Measurements from ENCODE around the gene DDX52.

The DDX52 gene

DNA sequence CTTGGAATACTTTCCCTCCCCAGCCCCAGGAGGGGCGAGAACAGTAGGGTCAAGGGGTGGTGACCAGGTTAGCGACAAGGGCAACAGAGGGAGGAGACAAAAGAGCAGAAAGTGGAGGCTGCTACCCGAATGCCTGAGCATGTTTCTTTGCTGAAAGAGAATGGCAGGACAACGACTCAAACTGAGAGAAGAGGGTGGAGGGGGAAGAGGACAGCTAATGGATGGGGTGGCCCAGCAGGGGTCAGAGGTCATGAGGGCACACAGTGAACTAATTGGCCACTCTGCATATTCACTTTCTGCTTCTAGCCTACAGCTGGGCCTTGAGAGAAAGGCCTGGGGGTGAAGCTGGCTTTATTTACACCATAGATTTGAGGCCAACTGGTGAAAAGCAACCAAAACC is 19.1 kb upstream of the DDX52 start:
- Histone ChIP-seq H3K9me3 (no peaks in the 10 kb centered on the region), H3K36me3 (no peaks in the 10 kb centered on the region), H3K4me3 (ENCODE audit: low read depth in 1 of 2, low read length in 1 of 2) (no peak overlapping the region), H3K4me1 (ENCODE audit: control insufficient read depth in 1 of 2, insufficient read depth in 1 of 2, low read depth in 1 of 2, low read length in 1 of 2) (no peaks in the 10 kb centered on the region), H3K27me3 (peaks cover 18% of the 10 kb centered on the region), H3K27ac (no peak overlapping the region)
- TF ChIP-seq, protein P1, sequence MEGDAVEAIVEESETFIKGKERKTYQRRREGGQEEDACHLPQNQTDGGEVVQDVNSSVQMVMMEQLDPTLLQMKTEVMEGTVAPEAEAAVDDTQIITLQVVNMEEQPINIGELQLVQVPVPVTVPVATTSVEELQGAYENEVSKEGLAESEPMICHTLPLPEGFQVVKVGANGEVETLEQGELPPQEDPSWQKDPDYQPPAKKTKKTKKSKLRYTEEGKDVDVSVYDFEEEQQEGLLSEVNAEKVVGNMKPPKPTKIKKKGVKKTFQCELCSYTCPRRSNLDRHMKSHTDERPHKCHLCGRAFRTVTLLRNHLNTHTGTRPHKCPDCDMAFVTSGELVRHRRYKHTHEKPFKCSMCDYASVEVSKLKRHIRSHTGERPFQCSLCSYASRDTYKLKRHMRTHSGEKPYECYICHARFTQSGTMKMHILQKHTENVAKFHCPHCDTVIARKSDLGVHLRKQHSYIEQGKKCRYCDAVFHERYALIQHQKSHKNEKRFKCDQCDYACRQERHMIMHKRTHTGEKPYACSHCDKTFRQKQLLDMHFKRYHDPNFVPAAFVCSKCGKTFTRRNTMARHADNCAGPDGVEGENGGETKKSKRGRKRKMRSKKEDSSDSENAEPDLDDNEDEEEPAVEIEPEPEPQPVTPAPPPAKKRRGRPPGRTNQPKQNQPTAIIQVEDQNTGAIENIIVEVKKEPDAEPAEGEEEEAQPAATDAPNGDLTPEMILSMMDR (IDR thresholded peaks at IDR 0.05): no peak

DNA sequence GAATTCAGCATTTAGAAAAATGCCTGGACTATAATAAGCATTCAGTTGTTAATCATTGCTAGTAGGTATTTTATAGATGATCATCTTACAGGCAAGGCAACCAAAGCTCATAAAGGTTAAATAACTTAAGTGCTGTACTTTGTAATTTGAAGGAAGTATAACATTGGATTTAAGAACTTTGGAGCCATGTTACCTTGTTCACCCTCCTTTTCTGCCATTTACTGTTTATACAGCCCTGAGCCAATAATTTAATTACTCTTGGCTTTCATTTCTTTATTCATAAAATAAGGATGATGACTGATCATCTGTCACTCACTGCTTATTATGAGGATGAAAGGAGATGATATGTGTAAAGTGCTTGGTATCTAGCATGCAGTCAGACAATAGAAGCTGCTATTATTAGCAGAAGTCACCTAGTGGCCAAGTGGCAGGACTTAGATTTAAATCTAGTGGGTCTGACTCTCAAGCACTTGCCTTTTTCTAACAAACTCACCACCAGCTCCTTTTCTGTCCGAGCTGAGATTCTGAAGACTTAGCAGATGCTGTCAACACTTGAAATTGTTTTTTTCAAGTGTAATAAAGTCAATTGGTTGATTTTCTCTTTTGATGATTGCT is 18.3 kb upstream of the DDX52 start:
- peaks cover 18% of the 10 kb centered on the region for H3K27me3 ChIP-seq
- H3K27ac ChIP-seq: no peak overlapping the region
- H3K9me3 ChIP-seq: no peaks in the 10 kb centered on the region
- TF ChIP-seq, protein P1 (IDR thresholded peaks at IDR 0.05): no peak
- H3K4me1 ChIP-seq (ENCODE audit: control insufficient read depth in 1 of 2, insufficient read depth in 1 of 2, low read depth in 1 of 2, low read length in 1 of 2): no peaks in the 10 kb centered on the region
- H3K4me3 ChIP-seq (ENCODE audit: low read depth in 1 of 2, low read length in 1 of 2): no peak overlapping the region
- H3K36me3 ChIP-seq: no peaks in the 10 kb centered on the region

DNA sequence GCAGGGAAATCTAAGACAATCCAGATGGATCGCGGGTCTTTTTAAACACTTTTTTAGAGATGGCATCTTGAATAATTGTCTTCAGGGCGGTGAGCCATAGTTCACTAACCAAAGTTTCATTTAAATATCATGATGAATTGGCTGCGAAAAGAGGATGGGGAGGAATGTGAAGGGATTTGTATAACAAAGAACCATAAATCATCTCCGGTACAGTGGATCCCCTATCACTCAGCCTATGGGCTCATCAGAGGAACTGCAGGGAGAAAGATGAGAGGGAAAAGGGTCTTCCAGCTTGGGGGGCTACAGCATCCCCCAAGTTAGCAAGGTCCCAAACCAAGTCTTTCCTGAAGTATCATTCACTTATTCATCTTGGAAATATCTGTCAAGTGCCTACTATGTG is 16.7 kb upstream of the DDX52 start:
- H3K4me3 ChIP-seq (ENCODE audit: low read depth in 1 of 2, low read length in 1 of 2): no peak overlapping the region
- H3K9me3 ChIP-seq: no peaks in the 10 kb centered on the region
- no peaks in the 10 kb centered on the region for H3K4me1 ChIP-seq (ENCODE audit: control insufficient read depth in 1 of 2, insufficient read depth in 1 of 2, low read depth in 1 of 2, low read length in 1 of 2)
- TF ChIP-seq, protein P1 (IDR thresholded peaks at IDR 0.05): no peak
- no peaks in the 10 kb centered on the region for H3K36me3 ChIP-seq
- peaks cover 21% of the 10 kb centered on the region for H3K27me3 ChIP-seq
- no peak overlapping the region for H3K27ac ChIP-seq

DNA sequence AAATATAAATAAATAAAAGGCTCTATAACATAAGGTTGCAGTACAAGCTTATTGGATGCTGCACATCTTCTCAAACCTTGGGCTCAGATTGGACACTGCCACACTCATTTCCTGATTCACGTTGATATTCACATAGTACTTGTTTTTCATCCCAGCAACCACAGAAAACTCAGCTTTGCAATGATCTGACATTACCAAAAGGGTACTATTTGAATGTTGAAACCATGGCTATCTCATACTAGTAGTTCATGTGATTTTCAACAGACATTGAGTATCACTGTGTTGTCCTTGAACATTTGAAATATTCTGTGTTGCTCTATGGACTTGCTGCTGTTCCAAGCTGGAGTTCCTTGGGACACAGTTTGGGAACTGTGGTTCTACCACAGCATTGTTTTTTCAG is 14.0 kb upstream of the DDX52 start:
- TF ChIP-seq, protein P1 (IDR thresholded peaks at IDR 0.05): no peak
- no peaks in the 10 kb centered on the region for H3K4me1 ChIP-seq (ENCODE audit: control insufficient read depth in 1 of 2, insufficient read depth in 1 of 2, low read depth in 1 of 2, low read length in 1 of 2)
- peaks cover 47% of the 10 kb centered on the region for H3K27me3 ChIP-seq
- H3K4me3 ChIP-seq (ENCODE audit: low read depth in 1 of 2, low read length in 1 of 2): no peak overlapping the region
- no peaks in the 10 kb centered on the region for H3K36me3 ChIP-seq
- no peaks in the 10 kb centered on the region for H3K9me3 ChIP-seq
- no peak overlapping the region for H3K27ac ChIP-seq

DNA sequence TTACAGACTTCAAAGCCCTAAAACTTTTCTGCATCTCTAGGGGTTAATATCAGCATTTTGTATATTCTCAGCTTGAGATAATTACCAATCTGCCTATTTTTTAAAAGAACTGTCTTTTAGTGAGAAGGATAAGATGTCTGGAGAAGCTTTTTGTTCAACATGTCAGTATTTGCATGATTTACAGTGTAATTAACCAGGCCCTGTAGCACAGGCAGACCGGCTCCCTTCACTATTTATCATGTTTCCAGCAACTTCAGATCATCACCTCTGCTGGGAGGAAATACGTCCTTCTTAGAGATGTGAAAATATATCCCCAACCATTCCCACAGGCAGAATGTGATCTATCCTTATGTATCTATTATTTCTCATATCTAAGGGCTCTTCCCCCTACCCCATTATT is 8.6 kb upstream of the DDX52 start:
- Histone ChIP-seq H3K36me3 (no peaks in the 10 kb centered on the region), H3K9me3 (no peaks in the 10 kb centered on the region), H3K27me3 (peaks cover 82% of the 10 kb centered on the region), H3K4me1 (ENCODE audit: control insufficient read depth in 1 of 2, insufficient read depth in 1 of 2, low read depth in 1 of 2, low read length in 1 of 2) (no peaks in the 10 kb centered on the region), H3K4me3 (ENCODE audit: low read depth in 1 of 2, low read length in 1 of 2) (no peak overlapping the region), H3K27ac (no peak overlapping the region)
- TF ChIP-seq, protein P1 (IDR thresholded peaks at IDR 0.05): no peak

Measured in neutrophil (primary cell).